GM12878 (cell line): ENCODE measurements around the gene SH3D19. TPM values are rescaled to one million over a fixed set of nuclear protein-coding genes. Genes with fewer than 3 reads are reported as not detected.

ENCODE experiments used
- ATAC-seq: fragments of 200-7000 bp; cut with Tn5 transposase; 3 replicates; pipeline ENCODE4 v1.9.1; 2020; ENCODE audit warnings: mild to moderate bottlenecking, moderate library complexity
- BruUV-seq: library from RNA; stranded (reverse); fragments of 400-500 nt; replicated peaks from 2 replicates; lab custom pipeline; 2021; lab: Mats Ljungman, UMichigan
- CTCF ChIA-PET: fragments of 300-600 bp; sonication (Branson Sonifier 250); formaldehyde crosslinking; extraction: SDS; loops from one replicate; lab custom pipeline; 2021; ENCODE audit warnings: inconsistent platforms; lab: Yijun Ruan, JAX
- POLR2A ChIA-PET: fragments of 350-600 bp; formaldehyde crosslinking; extraction: SDS; loops from one replicate; lab custom pipeline; 2021; ENCODE audit warnings: inconsistent platforms; lab: Charles Lee
- RAD21 ChIA-PET: fragments of 300-600 bp; sonication (Branson Sonifier 250); formaldehyde crosslinking; loops from one replicate; lab custom pipeline; 2023; ENCODE audit warnings: antibody characterized with exemption; ENCODE audit not compliant: unreplicated experiment; lab: Charles Lee
- SMC1A ChIA-PET: fragments of 300-600 bp; sonication (Branson Sonifier 250); formaldehyde crosslinking; loops from one replicate; lab custom pipeline; 2023; ENCODE audit not compliant: unreplicated experiment, uncharacterized antibody; lab: Charles Lee
- DNase-seq: peaks from one replicate; pipeline ENCODE4 v3.0.0-alpha.2; 2011; ENCODE audit warnings: low read depth, low spot score
- FAIRE-seq: peaks from 3 replicates; lab custom pipeline; 2011; peaks lifted over from hg19 to GRCh38; lab: Jason Lieb, UNC
- H2AFZ ChIP-seq: 2 replicates; pipeline ENCODE4 v1.6.0; 2011; ENCODE audit warnings: low read depth, low read length, control low read depth; ENCODE audit not compliant: control insufficient read depth
- H3K27ac ChIP-seq: 2 replicates; pipeline ENCODE4 v1.5.1; 2011; ENCODE audit warnings: control low read depth; ENCODE audit not compliant: control insufficient read depth, insufficient read depth
- H3K27me3 ChIP-seq, 2 experiments: replicated peaks in 1 of 2; 2 replicates each; pipeline versions ENCODE4 v1.6.0 to v1.6.1; 2011; ENCODE audit warnings: low read length in 1 of 2; ENCODE audit not compliant: control insufficient read depth in 2 of 2, insufficient read depth in 2 of 2
- H3K36me3 ChIP-seq, 2 experiments: 2 replicates each; pipeline ENCODE4 v1.5.1; 2011; ENCODE audit warnings: low read length in 1 of 2; ENCODE audit not compliant: control insufficient read depth in 2 of 2, insufficient read depth in 2 of 2
- H3K4me1 ChIP-seq: 2 replicates; pipeline ENCODE4 v1.6.1; 2011; ENCODE audit warnings: mild to moderate bottlenecking, low read length, moderate library complexity, mixed read lengths; ENCODE audit not compliant: control insufficient read depth, insufficient read depth
- H3K4me2 ChIP-seq: 2 replicates; pipeline ENCODE4 v1.6.0; 2011; ENCODE audit warnings: control low read depth; ENCODE audit not compliant: control insufficient read depth, insufficient read depth
- H3K4me3 ChIP-seq: fragments of 200-600 bp; sonication (generic); 2 replicates; pipeline ENCODE4 v1.5.1; 2016
- H3K79me2 ChIP-seq: 2 replicates; pipeline ENCODE4 v1.6.0; 2011; ENCODE audit warnings: low read length; ENCODE audit not compliant: control insufficient read depth, insufficient read depth
- H3K9ac ChIP-seq: 2 replicates; pipeline ENCODE4 v1.8.0; 2011; ENCODE audit warnings: low read length, control low read depth, mixed read lengths; ENCODE audit not compliant: control insufficient read depth, insufficient read depth
- H3K9me3 ChIP-seq: replicated peaks from 3 replicates; pipeline ENCODE4 v1.5.1; 2011; ENCODE audit warnings: mild to moderate bottlenecking, low read length; ENCODE audit not compliant: control insufficient read depth, insufficient read depth
- H4K20me1 ChIP-seq: 2 replicates; pipeline ENCODE4 v1.6.0; 2011; ENCODE audit not compliant: control insufficient read depth, insufficient read depth
- CBX5 ChIP-seq: sonication (generic); IDR thresholded peaks from 2 replicates; pipeline ENCODE4 v1.6.1; 2016; ENCODE audit warnings: low read depth, moderate library complexity, mild to moderate bottlenecking, inconsistent platforms
- ETV6 ChIP-seq, 2 experiments: fragments of 450-650 bp in 1 of 2; IDR thresholded peaks in 1 of 2; conservative IDR thresholded peaks in 1 of 2; 2 replicates each; pipeline ENCODE4 v1.6.1; 2014; ENCODE audit warnings: antibody characterized with exemption in 1 of 2, borderline replicate concordance in 1 of 2, low read depth in 1 of 2, mild to moderate bottlenecking in 1 of 2, moderate library complexity in 1 of 2
- MLLT1 ChIP-seq: fragments of 450-650 bp; IDR thresholded peaks from 2 replicates; pipeline ENCODE4 v1.6.1; 2016; ENCODE audit warnings: mild to moderate bottlenecking
- PAX8 ChIP-seq: fragments of 450-650 bp; IDR thresholded peaks from 2 replicates; pipeline ENCODE4 v1.6.1; 2017; ENCODE audit warnings: mild to moderate bottlenecking, moderate library complexity
- STAT3 ChIP-seq: IDR thresholded peaks from 2 replicates; pipeline ENCODE4 v1.6.1; 2011; ENCODE audit warnings: low read depth, low read length, improper control_type of control experiment
- TAF1 ChIP-seq: IDR thresholded peaks from 2 replicates; pipeline ENCODE4 v1.6.1; 2011; ENCODE audit warnings: mild to moderate bottlenecking, low read depth, low read length, borderline replicate concordance
- WGBS: methylation state at CpG from one replicate; pipeline ENCODE4 v1.1.6; 2016; ENCODE audit warnings: low lambda C conversion rate; ENCODE audit not compliant: insufficient replicate concordance, insufficient coverage; ENCODE audit errors: missing lambda C conversion rate; 5-methylcytosine and 5-hydroxymethylcytosine counted together
- in situ Hi-C: fragments of 300-500 bp; cut with MboI; formaldehyde crosslinking; loops from 9 replicates; pipeline ENCODE4 v1.14.3; 2018; ENCODE audit warnings: mixed read lengths
- intact Hi-C: fragments of 100-400 bp; cut with micrococcal nuclease; formaldehyde crosslinking; loops from one replicate; pipeline ENCODE4 v1.14.2; 2022; ENCODE audit not compliant: unreplicated experiment
- polyA plus RNA-seq, 11 experiments: library from polyadenylated mRNA; depleted of rRNA in 4 of 11; unstranded in 6 of 11; stranded (reverse) in 5 of 11; fragments of >200 nt; fragmentation: Nextera tagmentation in 4 of 11; fragmentation: Illumina TruSeq in 1 of 11; extraction: Ambion mirVana in 4 of 11; extraction: Trizol in 1 of 11; gene quantifications; 1 replicate in 1 of 11; 2 replicates in 10 of 11; pipeline versions ENCODE4 v1.2.1 to v1.2.3, GENCODE V29; 2011 to 2016; ENCODE audit warnings: inconsistent platforms in 2 of 11, missing spikeins in 2 of 11, low read depth in 1 of 11
- total RNA-seq, 4 experiments: library from RNA; depleted of rRNA in 3 of 4; stranded (reverse); fragments of >200 nt in 3 of 4; fragmentation: Illumina TruSeq in 1 of 4; extraction: Trizol in 1 of 4; gene quantifications; 2 replicates each; pipeline versions ENCODE4 v1.2.1 to v1.2.3, GENCODE V29; 2013 to 2021
- TF ChIP-seq, protein P1 (sequence below): fragments of 450-650 bp; IDR thresholded peaks from 2 replicates; pipeline ENCODE4 v1.6.1; 2017; ENCODE audit warnings: mild to moderate bottlenecking, low read depth, inconsistent platforms; ENCODE audit not compliant: poor library complexity, severe bottlenecking
- TF ChIP-seq, protein P2 (sequence below), 3 experiments: IDR thresholded peaks in 2 of 3; conservative IDR thresholded peaks in 1 of 3; 2 replicates each; pipeline ENCODE4 v1.5.1; 2011; ENCODE audit warnings: low read depth in 3 of 3, low read length in 3 of 3, mild to moderate bottlenecking in 3 of 3, control low read depth in 2 of 3, moderate library complexity in 2 of 3, inconsistent platforms in 1 of 3, mixed read lengths in 1 of 3; ENCODE audit not compliant: control insufficient read depth in 2 of 3, insufficient read depth in 1 of 3; ENCODE audit errors: extremely low read depth in 1 of 3

SH3D19 gene
- total and polyA plus RNA-seq, 10 of the 15 experiments (the other 5 are each of a cell fraction or from before 2014, with no cell fraction given), result 0.03 to 6.9 (median 0.33) TPM; not detected in 3

DNA sequence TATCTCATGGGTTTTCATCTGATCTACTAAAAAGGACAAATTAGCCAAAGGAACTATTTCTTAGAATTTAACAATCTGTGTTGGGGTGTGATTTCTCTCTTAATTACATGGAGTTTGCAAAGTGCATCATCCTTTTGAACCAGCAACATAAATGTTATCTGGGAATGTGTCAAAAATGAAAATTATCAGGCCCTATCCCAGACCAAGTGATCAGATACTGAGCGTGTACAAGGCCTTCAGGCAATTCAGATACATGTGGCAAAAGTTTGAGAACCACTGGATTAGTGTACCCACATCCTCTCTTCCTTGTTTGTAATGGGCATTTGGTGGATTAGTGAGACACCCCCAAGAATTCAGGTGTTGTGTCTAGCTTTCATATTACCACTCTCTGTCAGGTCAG lies 3.8 kb downstream of the SH3D19 start (continued):
- TF ChIP-seq MLLT1 (no peak), CBX5 (no peak), TAF1 (no peak), STAT3 (no peak), ETV6 (conservative IDR thresholded peaks at IDR 0.05 in 1 of 2, IDR thresholded peaks at IDR 0.05 in 1 of 2; ENCODE audit: borderline replicate concordance in 1 of 2, low read depth in 1 of 2) (no peak)
- TF ChIP-seq, protein P1, sequence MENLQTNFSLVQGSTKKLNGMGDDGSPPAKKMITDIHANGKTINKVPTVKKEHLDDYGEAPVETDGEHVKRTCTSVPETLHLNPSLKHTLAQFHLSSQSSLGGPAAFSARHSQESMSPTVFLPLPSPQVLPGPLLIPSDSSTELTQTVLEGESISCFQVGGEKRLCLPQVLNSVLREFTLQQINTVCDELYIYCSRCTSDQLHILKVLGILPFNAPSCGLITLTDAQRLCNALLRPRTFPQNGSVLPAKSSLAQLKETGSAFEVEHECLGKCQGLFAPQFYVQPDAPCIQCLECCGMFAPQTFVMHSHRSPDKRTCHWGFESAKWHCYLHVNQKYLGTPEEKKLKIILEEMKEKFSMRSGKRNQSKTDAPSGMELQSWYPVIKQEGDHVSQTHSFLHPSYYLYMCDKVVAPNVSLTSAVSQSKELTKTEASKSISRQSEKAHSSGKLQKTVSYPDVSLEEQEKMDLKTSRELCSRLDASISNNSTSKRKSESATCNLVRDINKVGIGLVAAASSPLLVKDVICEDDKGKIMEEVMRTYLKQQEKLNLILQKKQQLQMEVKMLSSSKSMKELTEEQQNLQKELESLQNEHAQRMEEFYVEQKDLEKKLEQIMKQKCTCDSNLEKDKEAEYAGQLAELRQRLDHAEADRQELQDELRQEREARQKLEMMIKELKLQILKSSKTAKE, result no peak

GRCh38 chr4:151319490-151319889 lies 5.9 kb downstream of the SH3D19 start:
- FAIRE-seq, result no peak
- ATAC-seq, result no peak
- intact Hi-C loops, result no loop called here
- ChIA-PET POLR2A (no interaction called here), SMC1A (no interaction called here), RAD21 (no interaction called here), CTCF (no interaction called here)
- Histone ChIP-seq H3K9ac (no peak overlapping the region), H3K27ac (no peak overlapping the region), H3K4me2 (no peak overlapping the region), H4K20me1 (no peaks in the 10 kb centered on the region), H3K79me2 (no peaks in the 10 kb centered on the region), H3K36me3 (no peaks in the 10 kb centered on the region), H3K27me3 (peaks cover 2 to 3% of the 10 kb centered on the region in 2 experiments; a peak in 3 of 4 replicates), H3K4me1 (no peaks in the 10 kb centered on the region), H3K9me3 (no peaks in the 10 kb centered on the region), H3K4me3 (no peak overlapping the region), H2AFZ (no peak overlapping the region)
- WGBS, result 22% methylated on average over 1 of the region's 1 CpG
- DNase-seq, result no peak
- no peak for TF ChIP-seq PAX8
- TF ChIP-seq, protein P2, sequence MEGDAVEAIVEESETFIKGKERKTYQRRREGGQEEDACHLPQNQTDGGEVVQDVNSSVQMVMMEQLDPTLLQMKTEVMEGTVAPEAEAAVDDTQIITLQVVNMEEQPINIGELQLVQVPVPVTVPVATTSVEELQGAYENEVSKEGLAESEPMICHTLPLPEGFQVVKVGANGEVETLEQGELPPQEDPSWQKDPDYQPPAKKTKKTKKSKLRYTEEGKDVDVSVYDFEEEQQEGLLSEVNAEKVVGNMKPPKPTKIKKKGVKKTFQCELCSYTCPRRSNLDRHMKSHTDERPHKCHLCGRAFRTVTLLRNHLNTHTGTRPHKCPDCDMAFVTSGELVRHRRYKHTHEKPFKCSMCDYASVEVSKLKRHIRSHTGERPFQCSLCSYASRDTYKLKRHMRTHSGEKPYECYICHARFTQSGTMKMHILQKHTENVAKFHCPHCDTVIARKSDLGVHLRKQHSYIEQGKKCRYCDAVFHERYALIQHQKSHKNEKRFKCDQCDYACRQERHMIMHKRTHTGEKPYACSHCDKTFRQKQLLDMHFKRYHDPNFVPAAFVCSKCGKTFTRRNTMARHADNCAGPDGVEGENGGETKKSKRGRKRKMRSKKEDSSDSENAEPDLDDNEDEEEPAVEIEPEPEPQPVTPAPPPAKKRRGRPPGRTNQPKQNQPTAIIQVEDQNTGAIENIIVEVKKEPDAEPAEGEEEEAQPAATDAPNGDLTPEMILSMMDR (IDR thresholded peaks at IDR 0.05 in 2 of 3, conservative IDR thresholded peaks at IDR 0.05 in 1 of 3; ENCODE audit: control insufficient read depth in 2 of 3, extremely low read depth in 1 of 3, insufficient read depth in 1 of 3, low read depth in 3 of 3, low read length in 3 of 3), result no peak
- BruUV-seq, result no TSS peak
- in situ Hi-C loops, result no loop called here
